K562 (cell line): ENCODE measurements around the gene NFATC3.
"Not testable (repeated sequence)": the region's sequence is repeated elsewhere in the genome, so short reads cannot be mapped to it uniquely, and the experiment has no call there.

Source experiments
- CTCF ChIP-seq, 3 experiments: IDR thresholded peaks in 2 of 3; conservative IDR thresholded peaks in 1 of 3; 2 replicates each; pipeline ENCODE4 v1.5.1; 2011 to 2012; ENCODE audit warnings: low read length in 3 of 3, mild to moderate bottlenecking in 3 of 3, control low read depth in 2 of 3, improper control_type of control experiment in 1 of 3, inconsistent platforms in 1 of 3, low read depth in 1 of 3, mixed read lengths in 1 of 3, moderate library complexity in 1 of 3; ENCODE audit not compliant: insufficient read depth in 2 of 3
- IRF1 ChIP-seq: sonication (generic); formaldehyde crosslinking; IDR thresholded peaks from 2 replicates; pipeline ENCODE4 v1.8.0; 2022; ENCODE audit warnings: missing genetic modification reagents, mild to moderate bottlenecking, borderline replicate concordance
- MEF2A ChIP-seq: IDR thresholded peaks from 2 replicates; pipeline ENCODE4 v1.6.1; 2011; ENCODE audit warnings: low read depth, mild to moderate bottlenecking, low read length, moderate library complexity; ENCODE audit not compliant: control insufficient read depth

- TF ChIP-seq IRF1 (CRISPR knock-in tag); MEF2A; CTCF (IDR thresholded peaks at IDR 0.05 in 2 of 3, conservative IDR thresholded peaks at IDR 0.05 in 1 of 3; ENCODE audit: insufficient read depth in 2 of 3, low read depth in 1 of 3, low read length in 3 of 3): not testable (repeated sequence)
Observed at GRCh38 chr16:68092275-68092674, 7.1 kb downstream of the NFATC3 start.
